Medulla oblongata (tissue), 1 donor: Measurements from ENCODE around the gene MKRN2.
"Not testable (repeated sequence)": the region's sequence is repeated elsewhere in the genome, so short reads cannot be mapped to it uniquely, and the experiment has no call there.

Experiments used
- DNase-seq: peaks from one replicate; pipeline ENCODE4 v3.0.0-alpha.2; 2015; ENCODE audit errors: extremely low spot score

Gene MKRN2

GRCh38 chr3:12588039-12589009 lies 31.4 kb downstream of the MKRN2 start:
- DNase-seq: no peak

- DNase-seq: no peak
Observed at GRCh38 chr3:12590096-12590495, 33.2 kb downstream of the MKRN2 start.

GRCh38 chr3:12591456-12591855 lies 34.6 kb downstream of the MKRN2 start:
- DNase-seq: no peak

GRCh38 chr3:12591997-12592715 lies 35.3 kb downstream of the MKRN2 start:
- no peak for DNase-seq

GRCh38 chr3:12593473-12593872 lies 36.6 kb downstream of the MKRN2 start:
- no peak for DNase-seq

- DNase-seq: no peak
Observed at GRCh38 chr3:12598890-12599289, 42.0 kb downstream of the MKRN2 start.

GRCh38 chr3:12601072-12601471 lies 44.2 kb downstream of the MKRN2 start:
- no peak for DNase-seq

- DNase-seq: no peak
Observed at GRCh38 chr3:12603969-12604368, 47.1 kb downstream of the MKRN2 start.

GRCh38 chr3:12608376-12608775 lies 51.5 kb downstream of the MKRN2 start:
- DNase-seq: no peak

GRCh38 chr3:12611117-12611516 lies 54.2 kb downstream of the MKRN2 start:
- DNase-seq: no peak

GRCh38 chr3:12612514-12613226 lies 55.8 kb downstream of the MKRN2 start:
- no peak for DNase-seq

GRCh38 chr3:12613250-12613649 lies 56.4 kb downstream of the MKRN2 start:
- no peak for DNase-seq

GRCh38 chr3:12615266-12615665 lies 58.4 kb downstream of the MKRN2 start:
- DNase-seq: no peak

- DNase-seq: peak; percentile 37
Observed at GRCh38 chr3:12618426-12618825, 61.5 kb downstream of the MKRN2 start.

- DNase-seq: no peak
Observed at GRCh38 chr3:12620305-12620704, 63.4 kb downstream of the MKRN2 start.

- no peak for DNase-seq
Observed at GRCh38 chr3:12620729-12621128, 63.8 kb downstream of the MKRN2 start.

GRCh38 chr3:12622335-12622734 lies 65.4 kb downstream of the MKRN2 start:
- DNase-seq: no peak

- DNase-seq: no peak
Observed at GRCh38 chr3:12624056-12624455, 67.2 kb downstream of the MKRN2 start.

GRCh38 chr3:12624964-12625363 lies 68.1 kb downstream of the MKRN2 start:
- DNase-seq: not testable (repeated sequence)

- no peak for DNase-seq
Observed at GRCh38 chr3:12627370-12627769, 70.5 kb downstream of the MKRN2 start.

- no peak for DNase-seq
Observed at GRCh38 chr3:12628813-12629212, 71.9 kb downstream of the MKRN2 start.

GRCh38 chr3:12629560-12629959 lies 72.7 kb downstream of the MKRN2 start:
- DNase-seq: no peak
